NCI-H226 (cell line): ENCODE results near the gene COG7.
"Not testable (repeated sequence)": the region's sequence is repeated elsewhere in the genome, so short reads cannot be mapped to it uniquely, and the experiment has no call there.

Experiments used
- DNase-seq: peaks from one replicate; pipeline ENCODE4 v3.0.0-alpha.2; 2015

Gene COG7

DNA sequence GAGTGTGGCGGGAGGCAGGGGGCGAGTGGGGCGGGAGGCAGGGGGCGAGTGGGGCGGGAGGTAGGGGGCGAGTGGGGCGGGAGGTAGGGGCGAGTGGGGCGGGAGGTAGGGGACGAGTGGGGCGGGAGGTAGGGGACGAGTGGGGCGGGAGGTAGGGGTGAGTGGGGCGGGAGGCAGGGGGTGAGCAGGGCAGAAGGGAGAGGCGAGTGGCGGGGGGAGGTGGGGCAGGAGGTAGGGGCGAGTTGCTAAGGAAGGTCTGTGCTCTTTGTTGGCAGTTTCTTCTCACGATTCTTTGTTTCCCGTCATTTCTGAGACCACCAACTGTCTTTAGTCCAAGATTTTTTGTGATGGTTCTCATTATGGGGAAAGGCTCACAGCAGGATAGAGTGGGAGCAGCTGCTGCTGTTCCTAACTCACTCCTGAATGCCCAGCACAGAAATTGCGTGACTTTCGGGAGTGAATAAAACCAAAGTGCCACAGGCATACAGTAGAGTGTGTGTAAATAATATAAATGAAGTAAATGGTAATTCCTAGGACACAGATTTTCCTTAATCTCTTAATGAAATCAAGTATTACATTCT, 44.7 kb downstream of the COG7 start:
- no peak for DNase-seq

DNA sequence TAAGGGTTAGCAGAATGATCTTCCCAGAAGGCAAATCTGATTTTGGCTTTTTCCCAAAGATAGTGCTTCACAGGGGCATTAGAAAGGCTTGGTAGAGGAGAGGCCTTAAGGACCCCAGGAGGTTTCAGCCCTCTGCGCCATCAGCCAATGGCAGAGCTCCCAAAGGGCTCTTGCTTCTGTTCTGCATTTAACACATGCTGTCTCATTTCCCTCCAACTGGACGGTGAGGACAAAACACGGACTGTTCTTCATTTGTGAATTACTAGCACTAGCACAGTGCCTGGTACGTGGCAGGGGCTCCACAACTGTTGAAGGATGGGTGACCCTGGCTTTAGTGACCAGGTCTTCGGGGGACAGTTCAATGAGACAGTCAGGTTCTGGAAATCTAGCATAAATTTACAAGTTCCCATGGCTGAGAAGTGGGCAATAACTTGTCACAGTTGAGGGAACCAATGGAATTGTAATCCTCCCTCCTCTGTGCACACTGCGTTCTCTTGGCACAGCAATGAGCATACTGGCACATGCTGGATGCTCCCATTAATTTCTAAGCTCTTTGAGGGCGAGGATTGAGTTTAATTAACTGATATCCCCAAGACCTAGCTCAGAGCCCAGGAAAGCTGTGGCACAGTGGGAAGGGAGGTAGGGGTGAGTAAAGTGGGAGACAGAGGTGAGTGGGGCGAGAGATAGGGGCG, 45.4 kb downstream of the COG7 start:
- no peak for DNase-seq

DNA sequence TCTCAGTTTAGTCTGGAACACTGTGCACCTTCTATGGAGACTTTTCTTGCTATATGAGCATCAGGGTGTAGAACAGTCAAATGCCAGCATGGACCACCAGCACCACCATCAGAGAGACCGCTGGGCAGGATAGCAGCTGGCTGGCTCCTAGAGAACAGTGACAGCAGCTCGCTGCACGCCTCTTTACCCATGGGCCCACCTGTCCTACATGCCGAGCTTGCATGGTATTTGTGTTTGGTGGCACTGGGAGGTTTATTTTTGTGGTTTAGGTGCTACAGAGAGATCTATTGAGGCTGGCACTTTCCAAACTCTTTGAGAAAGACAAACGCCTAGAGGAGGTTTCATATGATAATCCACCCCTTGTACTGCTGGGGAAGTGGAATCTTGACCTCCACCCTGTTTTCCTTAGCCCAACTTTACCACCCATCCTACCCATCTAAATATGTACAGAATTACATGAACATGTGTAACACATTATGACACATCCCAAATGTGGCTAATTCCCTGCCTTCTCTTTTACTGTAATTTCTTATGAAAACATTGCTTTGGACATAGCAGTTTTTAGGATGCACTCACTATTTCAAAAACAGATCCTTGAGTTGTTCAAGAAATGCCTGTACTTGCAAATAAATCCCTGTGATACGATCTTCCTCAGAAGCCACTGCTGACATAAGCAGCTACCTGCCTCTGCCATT, 46.3 kb downstream of the COG7 start:
- no peak for DNase-seq

DNA sequence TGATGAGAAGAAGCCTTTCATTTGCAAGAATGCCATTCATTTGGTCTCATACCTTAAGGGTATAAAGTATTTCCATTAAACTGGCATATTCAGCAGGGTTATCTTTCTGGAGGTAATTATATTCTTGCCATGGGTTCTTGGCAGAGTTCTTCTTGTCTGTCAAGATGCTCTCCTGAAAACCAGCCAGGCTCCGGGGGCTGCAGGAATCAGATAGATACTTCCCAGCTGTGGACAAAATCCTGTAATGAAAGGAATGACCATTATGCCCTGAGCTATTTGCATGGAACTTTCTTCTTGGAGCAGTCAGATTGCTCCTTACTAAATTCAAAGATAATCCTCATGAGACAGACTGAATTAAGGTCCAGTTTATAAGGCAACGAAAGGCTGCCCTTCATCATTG, 47.0 kb downstream of the COG7 start:
- no peak for DNase-seq

DNA sequence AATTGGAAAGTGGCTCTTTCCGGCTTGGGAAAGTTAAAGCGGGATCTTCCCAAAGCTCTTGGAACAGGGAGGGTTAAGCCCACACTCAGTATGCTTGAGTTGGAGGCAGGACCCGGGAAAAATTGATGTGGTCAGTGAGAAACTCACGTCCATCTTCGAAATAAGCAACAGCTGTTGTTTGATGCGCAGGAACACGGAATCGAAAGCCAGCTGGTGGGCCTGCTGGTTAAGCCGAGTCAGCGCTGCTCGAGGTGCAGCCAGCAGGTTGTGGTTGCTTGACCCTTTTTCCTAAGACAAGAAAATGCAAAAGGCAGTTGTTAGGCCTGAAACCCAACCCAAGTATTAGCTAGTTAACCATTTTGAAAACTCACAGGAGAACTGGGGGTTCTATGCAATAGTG, 49.4 kb downstream of the COG7 start:
- no peak for DNase-seq

DNA sequence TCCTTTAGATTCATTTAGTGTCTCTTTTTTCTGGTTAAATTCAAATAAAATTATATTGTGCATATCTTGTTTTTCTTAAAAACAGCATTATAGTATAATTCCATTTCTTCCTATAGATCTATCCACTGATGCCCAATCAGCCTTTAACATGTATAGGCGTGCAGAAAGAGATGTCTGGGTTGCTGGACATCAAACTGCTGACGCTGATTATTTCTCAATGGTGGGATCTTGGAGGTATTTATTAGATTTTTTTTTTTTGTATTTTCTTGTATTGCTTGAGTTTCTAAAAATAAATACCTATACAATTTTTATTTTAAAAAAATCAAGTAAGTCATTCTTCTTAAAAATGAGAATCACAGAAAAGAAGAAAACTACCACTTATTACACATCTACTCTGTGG, 50.9 kb downstream of the COG7 start:
- DNase-seq: no peak

DNA sequence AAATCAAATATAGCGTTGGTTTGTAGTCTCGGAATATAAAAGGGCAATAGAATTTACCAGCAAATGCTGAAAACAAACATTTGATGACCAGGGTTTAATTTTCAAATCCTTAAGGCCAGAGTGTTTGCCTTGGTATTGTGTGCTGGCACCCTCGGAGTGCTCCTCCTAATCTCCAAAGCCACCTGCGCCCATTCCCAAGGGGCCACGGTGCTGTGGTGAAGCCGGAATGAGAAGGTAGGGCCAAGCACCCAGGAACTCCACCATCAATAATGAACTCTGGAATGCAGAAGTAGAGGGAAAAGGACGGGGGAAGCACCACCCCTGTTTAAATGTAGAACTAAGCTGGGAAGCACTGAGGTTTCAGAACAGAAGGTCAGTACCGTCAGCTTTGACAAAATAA, 51.9 kb downstream of the COG7 start:
- no peak for DNase-seq

DNA sequence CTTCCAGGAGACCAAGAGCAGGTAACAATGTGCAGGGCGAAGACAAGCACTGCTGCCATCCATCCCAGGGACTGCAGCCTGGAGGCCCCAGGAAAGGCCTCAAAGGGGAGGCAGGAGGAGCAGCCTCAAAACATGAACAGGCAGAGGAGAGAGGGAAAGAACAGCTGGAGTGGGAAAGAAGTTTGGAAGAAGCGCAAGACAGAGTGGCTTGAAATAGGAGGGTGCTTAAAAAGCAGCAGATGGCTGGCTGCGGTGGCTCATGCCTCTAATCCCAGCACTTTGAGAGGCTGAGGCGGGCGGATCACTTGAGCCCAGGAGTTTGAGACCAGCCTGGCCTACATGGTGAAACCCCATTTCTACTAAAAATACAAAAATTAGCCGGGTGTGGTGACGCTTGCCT, 52.5 kb downstream of the COG7 start:
- not testable (repeated sequence) for DNase-seq

DNA sequence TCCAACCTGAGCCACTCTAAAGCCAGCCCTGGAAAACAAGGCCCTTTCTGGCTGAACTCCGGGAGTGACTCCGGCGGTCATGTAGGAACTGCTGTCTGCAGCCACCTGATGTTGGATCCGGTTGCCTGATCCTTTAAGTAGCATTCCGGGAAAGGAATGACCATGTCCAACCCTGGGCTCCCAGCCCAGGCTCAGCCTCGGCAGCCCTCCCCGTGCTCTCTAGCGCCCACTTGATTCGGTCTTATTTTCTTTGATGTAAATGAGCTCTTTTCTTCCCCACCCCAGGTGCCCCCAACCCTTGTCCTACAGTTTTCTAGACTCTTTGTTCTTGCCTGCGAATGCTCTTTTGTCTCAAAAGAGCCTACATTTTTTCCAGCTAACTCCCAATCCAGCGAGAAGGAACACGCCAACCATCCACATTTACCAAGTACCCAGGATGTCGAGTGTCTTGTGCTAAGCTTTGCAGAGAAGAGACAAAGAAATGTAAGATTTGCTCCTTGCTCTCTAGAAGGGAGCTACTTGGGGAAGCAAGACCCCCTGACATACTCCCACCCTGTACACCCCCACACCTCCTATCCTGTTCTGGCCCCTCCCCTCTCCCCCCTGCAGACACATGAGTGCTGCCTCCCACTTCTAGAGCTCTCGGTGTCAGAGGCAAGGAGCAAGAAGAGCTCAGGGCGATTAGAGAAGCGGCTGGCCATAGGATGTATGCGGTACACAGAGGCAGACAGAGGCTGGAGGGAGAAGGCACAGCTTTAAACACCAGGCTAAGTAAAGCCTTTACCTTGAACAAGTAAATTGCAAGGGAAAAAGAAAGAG, 53.8 kb downstream of the COG7 start:
- no peak for DNase-seq

DNA sequence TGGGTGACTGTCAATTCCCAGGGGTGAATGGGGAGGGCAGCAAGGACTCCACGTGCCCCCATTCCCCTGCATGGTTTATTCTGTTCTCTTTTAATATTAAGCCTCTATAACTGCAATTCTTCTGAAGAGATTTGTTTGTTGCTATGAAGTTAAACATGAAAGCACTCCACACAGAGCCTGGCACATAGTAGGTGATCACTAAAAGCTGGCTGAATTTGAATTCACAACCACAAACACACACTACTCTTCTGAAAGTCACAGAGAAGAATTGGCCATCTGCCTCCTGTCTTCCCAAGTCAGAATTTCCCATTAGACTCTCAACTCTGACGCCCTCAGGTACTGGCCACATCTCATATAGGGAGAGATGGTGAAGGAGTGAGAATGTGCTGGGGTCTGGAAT, 55.5 kb downstream of the COG7 start:
- no peak for DNase-seq

DNA sequence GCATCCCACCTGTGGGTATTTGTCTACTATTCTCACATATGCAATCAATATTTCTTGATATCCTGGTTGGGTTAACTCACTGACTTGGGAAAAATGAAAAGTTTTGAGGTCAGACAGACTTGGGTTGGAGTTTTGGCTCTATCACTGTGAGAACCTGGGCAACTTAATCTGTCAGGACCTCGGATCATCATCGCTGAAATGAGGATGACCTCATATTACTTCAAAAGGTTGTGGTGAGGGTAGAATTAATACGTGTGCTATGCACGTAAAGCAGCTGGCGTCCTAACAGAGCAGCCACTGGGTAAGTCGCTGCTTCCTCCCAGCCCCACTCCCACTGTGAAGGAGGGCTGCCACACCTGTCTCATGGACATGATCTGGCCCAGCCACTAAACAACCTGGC, 57.3 kb downstream of the COG7 start:
- DNase-seq: no peak

DNA sequence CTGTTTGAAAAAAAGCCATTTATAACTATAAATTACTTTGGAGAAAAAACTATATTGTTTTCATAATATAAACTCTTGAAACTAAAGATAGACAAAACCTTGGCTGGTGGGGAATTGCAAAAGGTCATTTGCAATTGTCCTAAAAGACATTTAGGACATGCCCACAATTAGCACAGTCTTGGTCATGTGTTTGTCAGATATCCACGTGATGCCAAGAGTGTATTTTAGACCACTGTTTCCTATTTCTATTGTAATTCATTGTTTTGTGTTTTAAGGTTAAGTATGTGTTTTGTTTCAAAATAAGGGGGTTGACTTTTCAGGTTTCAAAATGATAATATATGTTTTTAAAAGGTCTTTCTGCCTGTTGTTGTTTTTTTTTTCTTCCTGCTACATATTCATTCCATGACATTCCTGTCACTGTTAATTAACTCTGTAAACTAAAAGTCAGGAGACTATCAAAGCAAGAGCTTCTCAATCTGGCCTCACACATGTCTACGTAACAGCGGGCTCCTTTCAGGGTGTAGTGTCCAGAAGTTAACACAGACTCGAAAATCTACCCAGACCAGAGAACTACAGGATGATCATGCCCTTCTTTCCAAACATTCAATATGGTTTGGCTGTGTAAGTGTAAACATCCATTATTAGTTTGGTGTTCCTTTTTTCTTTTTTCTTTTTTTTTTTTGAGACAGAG, 58.7 kb downstream of the COG7 start:
- DNase-seq: no peak

DNA sequence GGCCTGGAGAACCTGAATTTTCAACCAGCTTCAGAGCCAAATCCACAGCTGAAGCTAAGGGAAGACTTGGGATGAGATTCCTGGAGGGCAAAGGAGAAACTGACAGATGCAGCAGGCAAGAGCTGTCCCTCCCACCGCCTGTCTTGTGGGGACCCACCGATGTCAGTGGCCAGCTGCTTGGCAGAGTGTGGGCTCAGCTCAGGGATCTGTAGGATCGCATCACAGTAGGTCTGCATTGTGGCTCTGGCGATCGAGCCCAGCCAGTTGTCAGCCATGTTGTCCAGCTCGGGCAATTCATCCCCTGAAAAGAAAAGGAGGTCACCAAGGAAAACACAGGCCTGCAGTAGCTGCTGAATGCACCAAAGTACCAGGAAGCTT, 60.8 kb downstream of the COG7 start:
- DNase-seq: no peak

DNA sequence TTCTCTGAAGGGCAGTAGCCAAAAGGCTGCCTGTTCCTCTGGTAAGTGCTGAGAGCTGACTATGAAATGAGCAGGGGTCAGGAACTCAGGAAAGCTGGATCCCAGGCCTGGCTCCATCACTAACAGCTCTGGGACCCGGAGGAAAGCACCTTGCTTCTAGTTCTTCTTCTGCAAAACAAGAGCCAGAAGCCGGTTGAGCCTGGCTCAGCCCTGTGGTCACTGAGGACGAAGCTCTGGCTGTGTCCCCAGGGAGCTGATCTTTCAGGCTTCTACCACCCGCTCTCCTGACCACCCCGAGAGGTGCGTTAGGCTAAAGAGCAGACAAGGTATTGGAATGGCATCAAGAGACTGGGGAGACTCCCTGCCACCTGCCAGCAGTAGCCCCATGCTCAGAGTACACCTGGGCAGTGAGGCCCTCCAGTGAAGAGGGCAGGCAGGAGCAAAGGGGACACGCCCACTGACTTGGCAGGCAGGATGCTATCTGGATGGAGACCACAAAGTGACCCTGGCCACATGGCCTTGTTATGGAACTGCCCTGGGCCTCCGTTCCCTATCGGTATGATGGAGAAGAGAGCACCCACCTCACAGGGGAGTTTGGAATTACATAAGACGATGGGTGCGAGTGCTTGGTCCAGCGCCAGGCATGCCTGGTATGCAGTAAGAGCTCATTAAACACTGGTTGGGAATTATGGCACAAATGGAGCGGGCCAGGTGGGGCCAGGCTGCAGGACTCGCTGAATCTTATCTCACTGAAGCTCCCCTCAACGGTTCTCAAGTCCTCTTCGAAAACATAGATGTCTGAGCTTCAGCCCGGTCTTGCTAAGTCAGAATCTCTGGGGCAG, 61.4 kb downstream of the COG7 start:
- DNase-seq: no peak

DNA sequence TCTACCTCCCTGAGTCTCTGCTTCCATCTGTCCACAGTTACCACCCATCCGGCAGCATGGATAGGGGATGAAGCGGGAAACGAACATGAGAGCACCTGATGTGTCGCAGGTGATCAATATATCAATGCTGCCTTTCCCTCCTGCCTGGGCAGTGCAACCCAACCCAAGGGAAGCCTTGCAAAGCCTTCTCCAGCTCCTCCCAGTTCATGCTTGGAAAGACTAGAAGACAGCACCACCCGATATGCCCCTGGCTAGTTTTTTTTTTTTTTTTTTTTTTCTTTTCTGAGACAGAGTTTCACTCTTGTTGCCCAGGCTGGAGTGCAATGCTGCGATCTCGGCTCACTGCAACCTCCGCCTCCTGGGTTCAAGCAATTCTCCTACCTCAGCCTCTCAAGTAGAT, 63.1 kb downstream of the COG7 start:
- DNase-seq: not testable (repeated sequence)

DNA sequence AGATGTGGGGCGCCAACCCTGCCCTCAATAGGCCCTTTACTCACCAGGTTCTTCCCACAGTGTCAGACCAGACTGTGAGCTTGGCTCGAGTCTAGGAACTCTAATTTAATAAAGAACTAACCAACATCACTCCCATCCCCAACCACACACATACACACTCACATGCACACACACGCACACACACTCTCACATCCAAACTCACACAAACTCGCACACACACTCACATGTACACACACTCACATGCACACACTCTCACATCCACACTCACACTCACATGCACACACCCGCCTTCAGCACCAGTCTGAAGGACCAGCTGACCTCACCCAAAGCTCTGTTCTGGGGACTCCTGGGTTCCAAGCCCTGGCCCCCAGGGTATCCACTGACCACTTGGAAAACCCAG, 63.8 kb downstream of the COG7 start:
- no peak for DNase-seq

DNA sequence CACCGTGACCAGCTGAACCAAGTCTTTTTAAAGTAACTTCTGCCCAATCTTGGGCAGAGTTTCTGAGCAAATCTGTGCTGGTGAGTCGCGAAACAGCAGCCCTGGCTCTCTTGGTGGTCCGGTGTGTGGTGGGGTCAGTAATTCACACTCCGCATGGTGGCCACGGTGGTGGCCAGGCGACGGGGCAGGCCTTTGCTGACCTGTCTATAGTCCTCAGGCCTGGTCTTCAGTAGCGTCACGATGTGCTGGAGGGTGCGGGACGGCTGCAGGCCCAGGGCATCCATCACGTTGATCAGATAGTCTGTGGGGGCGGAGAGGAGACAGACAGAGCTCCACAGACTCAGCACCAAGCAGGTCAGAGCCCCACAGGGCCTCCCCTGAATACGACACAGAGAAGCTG, 64.2 kb downstream of the COG7 start:
- no peak for DNase-seq

DNA sequence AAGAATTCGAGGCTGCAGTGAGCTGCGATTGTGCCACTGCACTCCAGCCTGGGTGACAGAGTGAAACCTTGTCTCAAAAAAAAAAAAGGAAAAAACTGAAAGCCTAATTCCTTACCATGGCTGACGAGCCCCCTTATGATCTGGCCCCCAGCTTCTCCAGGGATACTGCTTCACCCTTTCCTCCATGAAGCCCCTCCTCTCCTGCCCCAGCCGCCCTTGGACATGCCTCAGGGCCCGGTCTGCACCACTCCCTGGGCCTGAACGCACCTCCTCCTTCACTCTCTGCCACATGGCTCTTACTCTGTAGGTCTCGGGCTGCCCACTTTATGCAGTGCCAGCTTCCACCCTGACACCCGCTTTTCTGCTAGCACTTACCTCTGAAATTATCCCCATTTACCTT, 65.3 kb downstream of the COG7 start:
- no peak for DNase-seq

DNA sequence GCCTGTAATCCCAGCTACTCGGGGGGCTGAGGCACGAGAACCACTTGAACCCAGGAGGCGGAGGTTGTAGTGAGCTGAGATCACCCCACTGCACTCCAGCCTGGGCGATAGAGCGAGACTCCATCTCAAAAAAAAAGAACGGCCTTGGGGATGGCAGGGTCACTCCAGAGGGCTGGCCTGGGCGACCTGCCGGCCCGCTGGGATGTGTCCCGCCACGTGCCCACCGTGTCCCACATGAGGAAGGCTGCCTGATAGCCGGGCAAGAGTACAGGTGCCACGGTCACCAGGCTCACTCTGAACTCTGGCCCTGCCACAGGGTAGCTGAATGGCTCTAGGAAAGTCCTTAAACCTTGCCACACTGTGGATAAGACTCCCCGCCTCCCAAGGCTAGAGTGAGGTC, 67.5 kb downstream of the COG7 start:
- DNase-seq: no peak

DNA sequence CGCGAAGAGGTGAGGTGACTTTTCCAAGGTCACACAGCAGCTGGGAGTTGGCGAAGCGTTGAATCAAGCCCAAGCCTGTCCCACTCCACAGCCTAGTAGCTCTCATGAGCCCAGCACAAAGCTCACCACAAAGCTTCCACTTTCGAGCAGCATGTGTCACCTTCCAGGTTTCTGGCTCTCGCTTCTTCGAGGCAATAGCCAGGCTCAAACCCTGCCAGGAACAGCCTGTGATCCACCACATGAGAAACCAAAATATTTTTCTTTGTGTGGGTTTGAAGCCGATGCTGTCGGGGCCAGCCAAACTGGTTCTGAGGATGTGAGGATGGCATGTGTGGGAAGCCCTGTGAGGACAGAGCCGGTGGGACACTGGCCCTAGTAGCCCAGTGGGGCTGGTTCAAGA, 68.1 kb downstream of the COG7 start:
- DNase-seq: no peak

DNA sequence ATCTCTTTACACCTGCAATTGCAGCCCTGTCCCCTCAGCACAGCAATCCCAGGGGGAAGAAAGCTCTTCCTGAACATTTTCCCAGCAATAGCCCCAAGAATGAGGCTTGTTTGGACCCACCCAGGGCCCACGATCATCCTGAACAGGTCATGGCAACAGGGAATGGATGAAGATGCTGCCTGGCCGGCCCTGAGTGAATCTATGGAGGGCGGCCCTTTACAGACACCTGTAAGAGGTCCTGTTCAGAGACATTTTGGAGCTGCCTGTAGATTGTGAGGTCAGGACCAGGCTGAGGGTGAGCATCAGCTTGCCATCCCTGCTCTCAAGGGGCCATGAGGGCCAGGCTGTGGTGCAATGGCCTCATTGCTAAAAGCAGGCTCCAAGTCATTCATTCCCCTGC, 69.1 kb downstream of the COG7 start:
- DNase-seq: no peak

DNA sequence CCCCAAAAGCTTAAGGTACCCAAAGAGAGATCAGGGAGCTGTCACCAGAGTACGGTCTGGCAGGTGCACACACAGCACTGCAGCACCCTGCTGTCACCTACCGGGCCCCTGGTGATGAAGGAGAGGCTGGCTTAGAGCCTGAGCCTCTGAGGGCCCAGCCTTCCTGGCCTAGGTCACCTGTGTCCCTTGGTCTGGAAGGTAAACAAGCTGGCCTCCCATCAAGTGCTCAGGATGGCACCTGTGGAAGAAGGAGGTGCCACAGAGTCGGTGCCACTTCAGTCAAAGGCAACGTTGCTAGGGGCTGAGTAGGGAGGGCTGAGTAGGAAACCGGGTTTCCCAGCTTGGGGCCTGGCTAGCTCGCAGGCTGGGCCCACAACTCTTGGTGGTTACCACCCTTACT, 70.7 kb downstream of the COG7 start:
- no peak for DNase-seq
